GM23338 (cell line): ENCODE measurements around the gene B3GALT5. TPM values are rescaled to one million over a fixed set of nuclear protein-coding genes. Genes with fewer than 3 reads are reported as not detected.

Experiments used
- ATAC-seq: fragments of 200-7000 bp; cut with Tn5 transposase; 3 replicates; pipeline ENCODE4 v1.9.1; 2020
- DNase-seq: peaks from one replicate; pipeline ENCODE4 v3.0.0-alpha.2; 2015; ENCODE audit warnings: low spot score
- H2AFZ ChIP-seq: fragments of 200-600 bp; sonication (generic); 2 replicates; pipeline ENCODE4 v1.8.0; 2016; ENCODE audit warnings: antibody characterized with exemption, mild to moderate bottlenecking, moderate library complexity
- H3F3A ChIP-seq: fragments of 200-600 bp; sonication (generic); replicated peaks from 2 replicates; pipeline ENCODE4 v1.8.0; 2017; ENCODE audit warnings: antibody characterized with exemption, mixed run types, low read depth
- H3K27ac ChIP-seq: fragments of 200-600 bp; sonication (generic); 2 replicates; pipeline ENCODE4 v1.6.1; 2016; ENCODE audit warnings: low read depth
- H3K27me3 ChIP-seq: fragments of 200-600 bp; sonication (generic); 2 replicates; pipeline ENCODE4 v1.8.0; 2016; ENCODE audit warnings: mild to moderate bottlenecking, mixed run types, moderate library complexity; ENCODE audit not compliant: insufficient read depth
- H3K36me3 ChIP-seq: fragments of 200-600 bp; sonication (generic); 2 replicates; pipeline ENCODE4 v1.8.0; 2016; ENCODE audit warnings: mild to moderate bottlenecking; ENCODE audit not compliant: insufficient read depth
- H3K4me1 ChIP-seq: fragments of 200-600 bp; sonication (generic); 2 replicates; pipeline ENCODE4 v1.8.0; 2016; ENCODE audit warnings: mild to moderate bottlenecking, moderate library complexity; ENCODE audit not compliant: insufficient read depth
- H3K4me2 ChIP-seq: fragments of 200-600 bp; sonication (generic); 2 replicates; pipeline ENCODE4 v1.7.1; 2017; ENCODE audit warnings: mixed run types
- H3K4me3 ChIP-seq: fragments of 200-600 bp; sonication (generic); 2 replicates; pipeline ENCODE4 v1.6.1; 2016; ENCODE audit warnings: mixed run types
- H3K79me2 ChIP-seq: fragments of 200-600 bp; sonication (generic); replicated peaks from 2 replicates; pipeline ENCODE4 v1.8.0; 2017; ENCODE audit warnings: mild to moderate bottlenecking; ENCODE audit not compliant: insufficient read depth
- H3K9me2 ChIP-seq: fragments of 200-600 bp; sonication (generic); 2 replicates; pipeline ENCODE4 v1.8.0; 2017; ENCODE audit not compliant: insufficient read depth
- H4K20me1 ChIP-seq: fragments of 200-600 bp; sonication (generic); replicated peaks from 2 replicates; pipeline ENCODE4 v1.8.0; 2017; ENCODE audit warnings: mild to moderate bottlenecking; ENCODE audit not compliant: insufficient read depth
- H3K27ac Mint-ChIP-seq: 2 replicates; pipeline ENCODE4 v1.8.0; 2020; ENCODE audit warnings: inconsistent platforms, mild to moderate bottlenecking, moderate library complexity, mixed read lengths
- H3K27me3 Mint-ChIP-seq: 3 replicates; pipeline ENCODE4 v1.8.0; 2022; ENCODE audit warnings: low read depth, mild to moderate bottlenecking, moderate library complexity, mixed read lengths, inconsistent platforms; ENCODE audit not compliant: insufficient read depth, poor library complexity
- H3K36me3 Mint-ChIP-seq: 3 replicates; pipeline ENCODE4 v1.8.0; 2021; ENCODE audit warnings: low read depth, mild to moderate bottlenecking, inconsistent platforms, moderate library complexity, mixed read lengths
- H3K4me1 Mint-ChIP-seq: 3 replicates; pipeline ENCODE4 v1.8.0; 2020; ENCODE audit warnings: mild to moderate bottlenecking, inconsistent platforms, mixed read lengths
- H3K4me3 Mint-ChIP-seq: 3 replicates; pipeline ENCODE4 v1.8.0; 2021; ENCODE audit warnings: moderate library complexity, mild to moderate bottlenecking, inconsistent platforms, mixed read lengths
- H3K9me3 Mint-ChIP-seq: 3 replicates; pipeline ENCODE4 v1.8.0; 2020; ENCODE audit warnings: moderate library complexity, mild to moderate bottlenecking, inconsistent platforms, mixed read lengths
- CREB1 ChIP-seq: fragments of 250-450 bp; sonication (Bioruptor Pico); IDR thresholded peaks from 2 replicates; pipeline ENCODE4 v1.5.0; 2020; ENCODE audit warnings: low read depth, mild to moderate bottlenecking, moderate library complexity
- JUNB ChIP-seq: IDR thresholded peaks from one replicate; pipeline ENCODE4 v1.6.1; 2016; ENCODE audit warnings: antibody characterized with exemption; ENCODE audit not compliant: unreplicated experiment
- NANOG ChIP-seq: IDR thresholded peaks from 2 replicates; pipeline ENCODE4 v1.6.1; 2016; ENCODE audit warnings: antibody characterized with exemption, borderline replicate concordance
- ZNF331 ChIP-seq: fragments of 250-450 bp; sonication (Bioruptor Pico); IDR thresholded peaks from 2 replicates; pipeline ENCODE4 v1.5.0; 2020; ENCODE audit warnings: low read depth, mild to moderate bottlenecking, moderate library complexity
- polyA plus RNA-seq: library from polyadenylated mRNA; unstranded; fragments of >200 nt; fragmentation: Nextera tagmentation; extraction: Ambion mirVana; gene quantifications from 2 replicates; pipeline ENCODE4 v1.2.1, GENCODE V29; 2016
- total RNA-seq: library from RNA; depleted of rRNA; stranded (reverse); fragments of >200 nt; shearing (Covaris generic); gene quantifications from 2 replicates; pipeline ENCODE4 v1.2.3, GENCODE V29; 2014
- TF ChIP-seq, protein P1 (sequence below): IDR thresholded peaks from 2 replicates; pipeline ENCODE4 v1.6.1; 2016; ENCODE audit warnings: antibody characterized with exemption
- TF ChIP-seq, protein P2 (sequence below): fragments of 250-450 bp; sonication (Bioruptor Pico); IDR thresholded peaks from 2 replicates; pipeline ENCODE4 v1.5.0; 2020; ENCODE audit warnings: mild to moderate bottlenecking, moderate library complexity

B3GALT5 gene
- total and polyA plus RNA-seq, 2 experiments from 2014 or later = 6.2 to 37.5 TPM

DNA sequence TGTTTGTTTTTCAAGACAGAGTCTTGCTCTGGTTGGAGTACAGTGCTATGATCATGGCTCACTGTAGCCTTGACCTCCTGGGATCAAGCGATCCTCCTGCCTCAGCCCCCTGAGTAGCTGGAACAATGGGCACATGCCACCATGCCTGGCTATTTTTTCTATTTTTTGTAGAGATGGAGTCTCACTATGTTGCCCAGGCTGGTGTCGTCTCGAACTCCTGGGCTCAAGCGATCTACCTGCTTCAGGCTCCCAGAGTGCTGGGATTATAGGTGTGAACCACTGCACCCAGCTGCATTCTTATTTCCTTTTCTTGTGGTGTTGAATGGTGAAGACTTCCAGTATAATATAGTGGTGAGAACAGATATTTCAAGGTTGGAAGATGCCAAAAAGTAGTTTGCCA, 28.0 kb downstream of the B3GALT5 start:
- Histone ChIP-seq H3K4me1 (peaks cover 82% of the 10 kb centered on the region), H3K27me3 (no peaks in the 10 kb centered on the region), H3K4me2 (peak overlapping the region; percentile 71), H3K4me3 (no peak overlapping the region), H3K79me2 (peaks cover 100% of the 10 kb centered on the region), H3K9me2 (no peaks in the 10 kb centered on the region), H3K36me3 (peaks cover under 1% of the 10 kb centered on the region; the same call in 1 of the 2 replicates), H3K27ac (no peak overlapping the region), H2AFZ (no peak overlapping the region), H4K20me1 (no peaks in the 10 kb centered on the region; the same call in 1 of the 2 replicates), H3F3A (peaks cover 12% of the 10 kb centered on the region; the same call in 1 of the 2 replicates)
- Mint-ChIP-seq H3K4me3 (no peak overlapping the region), H3K27ac (peak overlapping the region; percentile 54), H3K27me3 (peaks cover 25% of the 10 kb centered on the region), H3K36me3 (peaks cover 32% of the 10 kb centered on the region), H3K4me1 (peaks cover 87% of the 10 kb centered on the region), H3K9me3 (no peaks in the 10 kb centered on the region)
- no peak for ATAC-seq
- TF ChIP-seq, protein P1, sequence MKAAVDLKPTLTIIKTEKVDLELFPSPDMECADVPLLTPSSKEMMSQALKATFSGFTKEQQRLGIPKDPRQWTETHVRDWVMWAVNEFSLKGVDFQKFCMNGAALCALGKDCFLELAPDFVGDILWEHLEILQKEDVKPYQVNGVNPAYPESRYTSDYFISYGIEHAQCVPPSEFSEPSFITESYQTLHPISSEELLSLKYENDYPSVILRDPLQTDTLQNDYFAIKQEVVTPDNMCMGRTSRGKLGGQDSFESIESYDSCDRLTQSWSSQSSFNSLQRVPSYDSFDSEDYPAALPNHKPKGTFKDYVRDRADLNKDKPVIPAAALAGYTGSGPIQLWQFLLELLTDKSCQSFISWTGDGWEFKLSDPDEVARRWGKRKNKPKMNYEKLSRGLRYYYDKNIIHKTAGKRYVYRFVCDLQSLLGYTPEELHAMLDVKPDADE = no peak
- no peak for DNase-seq

DNA sequence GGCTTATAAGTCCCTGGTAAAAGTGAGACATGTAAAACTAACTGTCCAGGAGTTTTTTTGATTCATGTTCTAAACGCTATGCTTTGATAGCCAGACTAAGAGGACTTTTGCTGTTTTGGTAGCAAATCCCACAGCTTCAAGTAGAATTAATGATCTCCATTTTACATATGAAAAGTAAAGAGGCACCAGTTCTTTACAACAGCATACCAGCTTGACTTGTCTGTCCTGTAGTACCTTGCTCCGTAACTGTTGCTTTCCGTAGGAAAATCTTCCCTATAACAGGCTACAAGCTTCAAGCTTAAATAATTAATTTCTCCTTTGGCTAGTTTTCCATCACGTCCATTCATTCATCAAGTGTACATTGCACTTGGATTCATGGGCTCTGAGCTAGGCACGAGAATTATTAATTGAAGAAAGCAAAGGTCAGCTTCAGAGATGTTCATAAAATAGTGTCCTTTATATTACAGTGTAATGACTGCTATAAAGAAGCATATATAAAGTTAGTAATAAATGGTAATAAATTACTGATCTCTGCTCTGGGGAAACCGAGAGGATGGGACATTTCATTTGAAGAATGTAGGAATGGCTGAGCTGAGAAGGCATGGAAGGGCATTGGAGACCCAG, 29.2 kb downstream of the B3GALT5 start:
- Histone ChIP-seq H3K4me3 (peak overlapping the region; percentile 35), H3K79me2 (peaks cover 99% of the 10 kb centered on the region), H3K36me3 (peaks cover 9% of the 10 kb centered on the region), H3K4me1 (peaks cover 71% of the 10 kb centered on the region), H3F3A (peaks cover 9% of the 10 kb centered on the region; the same call in 1 of the 2 replicates), H2AFZ (no peak overlapping the region), H4K20me1 (no peaks in the 10 kb centered on the region; the same call in 1 of the 2 replicates), H3K9me2 (peaks cover 4% of the 10 kb centered on the region; the same call in 1 of the 2 replicates), H3K27me3 (no peaks in the 10 kb centered on the region), H3K4me2 (peak overlapping the region; percentile 71), H3K27ac (peak overlapping the region; percentile 22)
- Mint-ChIP-seq H3K27ac (peak overlapping the region; percentile 73), H3K4me3 (peak overlapping the region; percentile 53), H3K36me3 (peaks cover 39% of the 10 kb centered on the region), H3K9me3 (no peaks in the 10 kb centered on the region), H3K4me1 (peaks cover 81% of the 10 kb centered on the region), H3K27me3 (peaks cover 18% of the 10 kb centered on the region)
- DNase-seq = peak; percentile 54
- TF ChIP-seq JUNB (no peak), NANOG (peak; percentile 12; the same call in 1 of the 2 replicates)
- peak; percentile 20 for ATAC-seq

DNA sequence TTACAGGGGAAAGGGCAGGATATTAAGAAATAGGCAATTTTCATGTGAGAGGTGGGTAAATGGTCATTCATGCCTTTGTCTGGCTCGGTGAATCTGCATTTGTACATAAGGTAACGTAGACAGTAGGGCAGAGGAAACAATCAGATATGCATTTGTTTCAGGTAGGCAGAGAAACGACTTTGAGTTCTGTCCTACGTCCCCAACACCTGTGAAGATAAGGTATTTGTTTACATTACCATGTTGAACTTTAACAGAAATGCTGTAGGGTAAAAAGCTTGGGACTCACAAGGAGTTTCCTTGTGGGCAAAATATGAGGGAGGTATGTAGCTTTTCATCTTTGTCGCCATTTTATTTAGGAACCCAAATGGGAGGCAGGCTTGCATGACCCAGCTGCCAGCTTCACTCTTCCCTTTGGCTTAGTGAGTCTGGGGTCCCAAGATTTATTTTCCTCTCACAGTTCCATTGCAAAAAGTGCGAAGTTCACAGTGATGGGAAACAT, 31.4 kb downstream of the B3GALT5 start:
- Histone ChIP-seq H4K20me1 (no peaks in the 10 kb centered on the region), H3K4me3 (no peak overlapping the region), H3K27ac (0 out of 2 replicates have a peak overlapping the region, but pooled peaks have one; percentile 67), H3K4me2 (peak overlapping the region; percentile 57), H3K27me3 (no peaks in the 10 kb centered on the region), H3K79me2 (peaks cover 87% of the 10 kb centered on the region), H3K9me2 (peaks cover 6% of the 10 kb centered on the region; the same call in 1 of the 2 replicates), H3K4me1 (peaks cover 54% of the 10 kb centered on the region), H2AFZ (no peak overlapping the region), H3F3A (0 out of 2 replicates have a peak, but pooled peaks cover 5% of the 10 kb centered on the region), H3K36me3 (peaks cover 20% of the 10 kb centered on the region)
- H3K4me1 Mint-ChIP-seq = peaks cover 63% of the 10 kb centered on the region
- no peak for DNase-seq
- no peak overlapping the region for H3K4me3 Mint-ChIP-seq
- ATAC-seq = no peak
- no peaks in the 10 kb centered on the region for H3K9me3 Mint-ChIP-seq
- TF ChIP-seq, protein P1 = no peak
- TF ChIP-seq CREB1 (CRISPR knock-in tag) (no peak), ZNF331 (no peak), JUNB (no peak)
- TF ChIP-seq, protein P2, sequence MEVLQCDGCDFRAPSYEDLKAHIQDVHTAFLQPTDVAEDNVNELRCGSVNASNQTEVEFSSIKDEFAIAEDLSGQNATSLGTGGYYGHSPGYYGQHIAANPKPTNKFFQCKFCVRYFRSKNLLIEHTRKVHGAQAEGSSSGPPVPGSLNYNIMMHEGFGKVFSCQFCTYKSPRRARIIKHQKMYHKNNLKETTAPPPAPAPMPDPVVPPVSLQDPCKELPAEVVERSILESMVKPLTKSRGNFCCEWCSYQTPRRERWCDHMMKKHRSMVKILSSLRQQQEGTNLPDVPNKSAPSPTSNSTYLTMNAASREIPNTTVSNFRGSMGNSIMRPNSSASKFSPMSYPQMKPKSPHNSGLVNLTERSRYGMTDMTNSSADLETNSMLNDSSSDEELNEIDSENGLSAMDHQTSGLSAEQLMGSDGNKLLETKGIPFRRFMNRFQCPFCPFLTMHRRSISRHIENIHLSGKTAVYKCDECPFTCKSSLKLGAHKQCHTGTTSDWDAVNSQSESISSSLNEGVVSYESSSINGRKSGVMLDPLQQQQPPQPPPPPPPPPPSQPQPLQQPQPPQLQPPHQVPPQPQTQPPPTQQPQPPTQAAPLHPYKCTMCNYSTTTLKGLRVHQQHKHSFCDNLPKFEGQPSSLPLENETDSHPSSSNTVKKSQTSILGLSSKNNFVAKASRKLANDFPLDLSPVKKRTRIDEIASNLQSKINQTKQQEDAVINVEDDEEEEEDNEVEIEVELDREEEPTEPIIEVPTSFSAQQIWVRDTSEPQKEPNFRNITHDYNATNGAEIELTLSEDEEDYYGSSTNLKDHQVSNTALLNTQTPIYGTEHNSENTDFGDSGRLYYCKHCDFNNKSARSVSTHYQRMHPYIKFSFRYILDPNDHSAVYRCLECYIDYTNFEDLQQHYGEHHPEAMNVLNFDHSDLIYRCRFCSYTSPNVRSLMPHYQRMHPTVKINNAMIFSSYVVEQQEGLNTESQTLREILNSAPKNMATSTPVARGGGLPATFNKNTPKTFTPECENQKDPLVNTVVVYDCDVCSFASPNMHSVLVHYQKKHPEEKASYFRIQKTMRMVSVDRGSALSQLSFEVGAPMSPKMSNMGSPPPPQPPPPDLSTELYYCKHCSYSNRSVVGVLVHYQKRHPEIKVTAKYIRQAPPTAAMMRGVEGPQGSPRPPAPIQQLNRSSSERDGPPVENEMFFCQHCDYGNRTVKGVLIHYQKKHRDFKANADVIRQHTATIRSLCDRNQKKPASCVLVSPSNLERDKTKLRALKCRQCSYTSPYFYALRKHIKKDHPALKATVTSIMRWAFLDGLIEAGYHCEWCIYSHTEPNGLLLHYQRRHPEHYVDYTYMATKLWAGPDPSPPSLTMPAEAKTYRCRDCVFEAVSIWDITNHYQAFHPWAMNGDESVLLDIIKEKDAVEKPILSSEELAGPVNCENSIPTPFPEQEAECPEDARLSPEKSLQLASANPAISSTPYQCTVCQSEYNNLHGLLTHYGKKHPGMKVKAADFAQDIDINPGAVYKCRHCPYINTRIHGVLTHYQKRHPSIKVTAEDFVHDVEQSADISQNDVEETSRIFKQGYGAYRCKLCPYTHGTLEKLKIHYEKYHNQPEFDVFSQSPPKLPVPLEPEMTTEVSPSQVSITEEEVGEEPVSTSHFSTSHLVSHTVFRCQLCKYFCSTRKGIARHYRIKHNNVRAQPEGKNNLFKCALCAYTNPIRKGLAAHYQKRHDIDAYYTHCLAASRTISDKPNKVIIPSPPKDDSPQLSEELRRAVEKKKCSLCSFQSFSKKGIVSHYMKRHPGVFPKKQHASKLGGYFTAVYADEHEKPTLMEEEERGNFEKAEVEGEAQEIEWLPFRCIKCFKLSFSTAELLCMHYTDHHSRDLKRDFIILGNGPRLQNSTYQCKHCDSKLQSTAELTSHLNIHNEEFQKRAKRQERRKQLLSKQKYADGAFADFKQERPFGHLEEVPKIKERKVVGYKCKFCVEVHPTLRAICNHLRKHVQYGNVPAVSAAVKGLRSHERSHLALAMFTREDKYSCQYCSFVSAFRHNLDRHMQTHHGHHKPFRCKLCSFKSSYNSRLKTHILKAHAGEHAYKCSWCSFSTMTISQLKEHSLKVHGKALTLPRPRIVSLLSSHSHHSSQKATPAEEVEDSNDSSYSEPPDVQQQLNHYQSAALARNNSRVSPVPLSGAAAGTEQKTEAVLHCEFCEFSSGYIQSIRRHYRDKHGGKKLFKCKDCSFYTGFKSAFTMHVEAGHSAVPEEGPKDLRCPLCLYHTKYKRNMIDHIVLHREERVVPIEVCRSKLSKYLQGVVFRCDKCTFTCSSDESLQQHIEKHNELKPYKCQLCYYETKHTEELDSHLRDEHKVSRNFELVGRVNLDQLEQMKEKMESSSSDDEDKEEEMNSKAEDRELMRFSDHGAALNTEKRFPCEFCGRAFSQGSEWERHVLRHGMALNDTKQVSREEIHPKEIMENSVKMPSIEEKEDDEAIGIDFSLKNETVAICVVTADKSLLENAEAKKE (CRISPR knock-in tag) = no peak
- H3K36me3 Mint-ChIP-seq = peaks cover 48% of the 10 kb centered on the region
- H3K27ac Mint-ChIP-seq = 0 out of 2 replicates have a peak overlapping the region, but pooled peaks have one; percentile 0
- H3K27me3 Mint-ChIP-seq = peaks cover 14% of the 10 kb centered on the region
